ENCODE data around the gene CAV2.
"Not testable (repeated sequence)": the region's sequence is repeated elsewhere in the genome, so short reads cannot be mapped to it uniquely, and the experiment has no call there.

The CAV2 gene, protein sequence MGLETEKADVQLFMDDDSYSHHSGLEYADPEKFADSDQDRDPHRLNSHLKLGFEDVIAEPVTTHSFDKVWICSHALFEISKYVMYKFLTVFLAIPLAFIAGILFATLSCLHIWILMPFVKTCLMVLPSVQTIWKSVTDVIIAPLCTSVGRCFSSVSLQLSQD

DNA sequence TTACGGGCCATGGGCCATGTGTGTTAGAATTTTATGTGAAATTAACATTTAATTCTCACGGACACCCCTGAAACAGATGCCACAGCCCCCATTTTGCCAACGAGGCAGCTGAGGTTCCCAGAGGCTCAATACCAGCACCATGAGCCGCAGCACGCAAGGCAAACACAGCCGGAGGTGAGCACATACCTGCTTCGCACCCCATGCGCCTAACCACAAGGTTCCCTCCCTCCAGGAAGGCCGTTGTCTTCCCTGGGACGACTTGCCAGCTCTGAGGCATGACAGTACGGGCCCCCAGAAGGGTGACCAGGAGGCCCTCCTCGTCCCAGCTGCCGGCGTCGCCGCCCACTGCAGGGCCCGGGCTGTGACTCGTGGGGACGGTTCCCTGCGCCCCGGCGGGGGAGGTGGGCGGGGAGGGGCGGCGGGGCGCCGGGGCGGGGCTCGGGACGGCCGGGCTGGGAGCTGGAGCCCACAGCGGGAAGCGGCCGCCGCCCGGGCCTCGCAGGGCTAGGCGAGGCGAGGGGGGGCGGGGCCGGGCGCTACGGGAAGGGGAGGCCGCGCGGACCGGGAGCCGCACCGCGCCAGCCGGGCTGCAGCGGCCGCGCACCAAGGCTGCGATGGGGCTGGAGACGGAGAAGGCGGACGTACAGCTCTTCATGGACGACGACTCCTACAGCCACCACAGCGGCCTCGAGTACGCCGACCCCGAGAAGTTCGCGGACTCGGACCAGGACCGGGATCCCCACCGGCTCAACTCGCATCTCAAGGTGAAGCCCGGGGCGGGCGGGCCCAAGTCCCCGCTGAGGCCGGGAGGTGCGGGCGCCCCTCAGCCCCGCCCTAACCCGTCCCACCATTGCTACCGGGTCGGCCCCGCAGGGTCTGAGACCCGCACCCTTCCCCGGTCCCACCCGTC lies at the start of gene CAV2:
Gene CAV2, plus strand, starts transcription at position 571 of the 910 bp plus-strand sequence. Its CDS starts 44 bp downstream, at position 615.
- FAIRE-seq (no peak), DNase-seq (ENCODE audit: extremely low spot score, insufficient read length, low read depth) (no peak)

DNA sequence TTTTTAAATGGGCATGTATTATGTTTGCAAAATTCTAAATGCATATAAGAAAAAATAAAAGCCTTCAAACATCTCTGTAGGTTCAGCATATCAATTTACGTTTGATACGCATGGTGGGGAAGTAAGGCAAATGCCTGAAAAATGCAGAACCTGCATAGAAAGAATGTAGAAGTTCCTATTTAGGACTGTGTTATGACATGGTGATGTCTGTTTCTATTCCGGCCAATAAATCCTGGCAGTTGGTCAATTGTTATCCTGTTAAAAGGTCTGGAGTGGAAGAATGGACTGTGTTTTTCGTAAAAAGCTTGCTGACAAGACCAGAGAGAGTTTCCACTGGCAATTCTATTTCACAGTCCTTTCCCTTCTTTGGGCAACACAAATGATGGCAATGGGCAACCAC lies 49.6 kb upstream of the CAV2 start:
- DNase-seq (ENCODE audit: extremely low spot score, insufficient read length, low read depth) (no peak), FAIRE-seq (no peak)

DNA sequence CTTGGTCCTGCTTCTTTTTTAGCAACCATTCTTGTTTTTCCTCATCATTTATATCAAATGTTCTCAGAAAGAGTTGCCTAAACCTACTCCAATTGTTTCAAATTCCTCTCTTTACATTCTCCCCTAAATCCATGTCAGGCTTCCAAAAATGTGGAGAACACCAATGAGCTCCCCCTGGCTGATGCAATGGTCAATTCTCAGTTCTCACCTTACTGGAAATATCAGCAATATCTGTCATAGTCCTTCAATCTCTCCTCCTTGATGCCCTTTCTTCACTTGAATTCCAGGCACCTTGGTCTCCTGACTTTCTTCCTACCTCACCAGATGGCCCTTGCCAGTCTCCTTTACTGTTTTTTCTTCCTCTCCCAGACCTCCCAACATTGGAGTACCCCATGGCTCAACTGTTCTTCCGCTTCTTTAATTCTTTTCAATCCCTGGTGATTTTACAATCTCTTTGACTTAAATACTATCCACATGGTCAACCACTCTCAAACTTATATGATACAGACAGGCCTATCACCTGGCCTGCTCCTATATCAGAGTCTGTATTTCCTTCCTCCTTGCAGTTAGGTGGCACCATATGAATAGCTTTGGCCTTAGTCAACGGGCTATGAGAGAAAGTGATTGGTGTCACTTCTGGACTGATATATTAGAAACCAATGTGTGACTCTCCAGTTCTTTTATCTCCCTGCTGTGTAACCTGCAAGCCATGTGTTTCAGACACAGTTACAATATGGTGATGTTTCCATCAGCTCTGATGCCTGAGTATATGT lies 47.4 kb upstream of the CAV2 start:
- FAIRE-seq (no peak), DNase-seq (ENCODE audit: extremely low spot score, insufficient read length, low read depth) (no peak)

DNA sequence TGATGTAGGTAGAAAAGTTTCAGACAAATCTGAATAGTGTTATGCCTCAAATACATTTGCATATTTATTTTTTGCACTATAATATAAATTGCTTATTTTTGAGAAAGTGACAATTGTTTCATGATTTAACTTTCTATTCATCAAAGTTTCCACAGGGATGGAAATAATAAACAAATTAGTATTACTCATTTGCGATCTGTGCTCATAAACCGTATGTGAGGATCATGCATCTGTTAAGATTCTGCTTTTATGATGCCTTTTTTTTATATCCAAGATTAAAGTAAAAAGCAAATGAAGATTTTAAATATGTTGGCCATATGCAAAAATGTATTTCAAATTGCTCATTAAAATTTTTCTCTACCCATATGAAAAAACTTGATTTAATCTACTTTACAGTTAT lies 45.2 kb upstream of the CAV2 start:
- FAIRE-seq (no peak), DNase-seq (ENCODE audit: extremely low spot score, insufficient read length, low read depth) (no peak)

DNA sequence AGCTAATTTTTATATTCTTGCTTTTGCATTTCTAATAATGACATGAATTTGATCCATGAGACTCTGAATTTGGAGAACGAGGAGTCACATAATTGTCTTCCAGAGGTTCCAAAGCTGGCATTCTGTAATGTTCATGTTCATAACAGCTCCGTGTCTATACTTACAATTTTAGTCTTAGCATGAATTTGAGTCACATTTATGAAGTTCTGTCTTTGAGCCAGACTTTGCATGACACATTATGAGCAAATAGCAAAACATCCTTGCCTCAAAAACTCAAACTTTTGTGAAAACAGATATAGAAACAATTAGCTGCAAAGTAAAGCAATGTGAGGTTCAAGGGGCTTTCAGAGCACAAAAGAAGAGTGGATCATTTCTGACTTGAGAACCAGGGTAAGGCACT lies 44.5 kb upstream of the CAV2 start:
- FAIRE-seq = no peak

DNA sequence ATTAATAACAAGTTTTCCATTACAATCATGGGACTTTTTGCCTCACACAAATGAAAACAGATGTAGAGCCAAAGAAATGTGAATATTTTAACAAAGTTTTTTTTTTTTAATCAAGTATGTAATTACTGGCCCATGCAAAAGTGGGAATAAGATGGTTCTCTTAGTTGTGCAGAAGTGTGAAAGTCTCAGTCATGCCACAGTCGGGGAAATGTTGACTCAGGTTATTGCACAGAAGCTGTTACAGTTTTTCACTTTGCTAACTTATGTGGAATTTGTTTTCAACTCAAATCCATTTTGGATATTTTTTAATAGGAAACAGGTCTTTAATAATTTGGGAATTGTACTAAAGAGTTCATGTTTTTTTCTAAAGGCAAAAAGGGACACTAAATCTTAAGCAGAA lies 44.0 kb upstream of the CAV2 start:
- DNase-seq (ENCODE audit: extremely low spot score, insufficient read length, low read depth) (no peak), FAIRE-seq (no peak)

More for the DNA sequence above, 44.5 kb upstream of the CAV2 start:
- DNase-seq (ENCODE audit: extremely low spot score, insufficient read length, low read depth) = no peak

DNA sequence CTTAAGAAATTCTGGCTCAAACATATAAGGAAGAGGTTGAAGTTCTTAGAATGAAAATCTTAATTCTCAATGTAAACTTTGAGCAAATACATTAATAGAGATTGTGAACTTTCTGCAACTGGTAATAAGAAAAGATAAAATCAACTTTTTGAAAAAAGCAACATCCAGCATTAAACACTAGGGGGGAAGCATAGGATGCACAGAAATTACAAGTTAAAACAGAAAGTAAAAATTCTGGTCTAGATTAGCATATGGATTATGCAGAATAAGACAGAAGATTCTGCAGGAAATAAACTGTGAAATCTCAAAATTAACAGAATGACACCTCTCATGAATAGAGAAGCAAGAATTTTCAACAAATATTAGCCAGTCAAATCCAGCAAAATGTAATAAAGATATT lies 38.0 kb upstream of the CAV2 start:
- FAIRE-seq = no peak
- no peak for DNase-seq (ENCODE audit: extremely low spot score, insufficient read length, low read depth)

DNA sequence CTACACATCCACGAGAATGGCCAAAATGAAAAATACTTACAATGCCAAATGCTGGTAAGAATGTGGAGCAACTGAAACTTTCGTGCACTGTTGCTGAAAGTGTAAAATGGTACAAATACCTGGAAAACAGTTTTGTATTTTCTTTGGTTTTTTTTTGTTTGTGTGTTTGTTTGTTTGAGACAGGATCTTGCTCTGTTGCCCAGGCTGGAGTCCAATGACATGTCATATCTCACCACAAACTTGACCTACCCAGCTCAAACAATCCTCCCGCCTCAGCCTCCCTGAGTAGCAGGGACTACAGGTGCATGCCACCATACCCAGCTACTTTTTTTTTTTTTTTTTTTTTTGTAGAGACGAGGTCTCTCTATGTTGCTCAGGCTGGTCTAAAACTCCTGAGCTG lies 35.6 kb upstream of the CAV2 start:
- FAIRE-seq (no peak), DNase-seq (ENCODE audit: extremely low spot score, insufficient read length, low read depth) (no peak)

DNA sequence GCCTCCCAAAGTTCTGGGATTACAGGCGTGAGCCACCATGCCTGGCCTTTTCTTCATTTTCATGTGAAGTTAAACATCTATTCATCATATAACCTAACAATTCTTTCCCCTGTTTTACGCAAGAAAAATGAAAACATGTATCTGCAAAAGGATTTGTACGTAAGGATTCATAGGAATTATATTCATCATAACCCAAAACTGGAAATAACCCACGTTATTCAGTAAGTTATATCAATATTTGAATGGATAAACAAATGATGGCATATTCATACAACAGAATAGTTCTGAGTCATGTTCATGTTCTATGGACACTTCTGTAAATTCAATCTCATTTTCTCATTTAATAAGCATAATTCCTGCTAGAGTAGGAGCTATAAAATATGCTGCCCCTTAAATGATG lies 35.2 kb upstream of the CAV2 start:
- FAIRE-seq = no peak
- DNase-seq (ENCODE audit: extremely low spot score, insufficient read length, low read depth) = no peak

DNA sequence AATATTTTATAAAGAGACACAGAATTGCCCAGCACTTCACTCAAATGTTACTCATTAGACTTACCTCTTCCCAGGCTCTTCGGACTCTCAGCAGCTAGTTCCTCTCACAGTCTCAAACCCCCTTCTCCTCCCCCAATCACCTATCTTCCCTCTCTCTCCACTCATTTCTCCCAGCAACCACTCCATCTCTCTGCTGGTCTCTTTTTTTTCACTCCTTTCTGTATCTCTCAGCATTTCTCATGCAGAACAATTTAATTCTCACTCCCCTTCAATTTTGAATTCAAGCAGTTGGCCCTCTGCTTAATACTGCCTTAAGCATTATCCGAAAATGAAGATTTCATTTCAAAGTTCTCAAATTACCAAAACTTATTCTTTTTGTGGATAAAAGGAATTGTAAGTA lies 34.4 kb upstream of the CAV2 start:
- FAIRE-seq = no peak

DNA sequence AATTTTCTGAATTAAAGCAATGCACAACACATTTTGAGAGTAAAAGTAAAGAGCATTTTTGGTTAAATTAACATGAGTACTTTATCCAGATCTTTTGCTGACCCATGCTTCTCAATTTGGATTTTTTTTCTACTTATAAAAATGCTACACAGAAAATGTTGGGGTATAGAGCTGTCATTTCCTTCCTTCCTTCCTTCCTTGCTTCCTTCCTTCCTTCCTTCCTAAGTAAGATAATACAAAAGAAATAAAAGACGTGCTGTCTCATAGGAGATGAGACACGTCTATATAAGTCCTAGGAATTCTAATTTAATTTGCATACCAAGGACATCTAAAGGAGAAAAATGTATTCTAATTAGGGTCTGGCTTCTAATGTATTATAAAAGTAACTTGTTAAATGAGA lies 31.0 kb upstream of the CAV2 start:
- DNase-seq (ENCODE audit: extremely low spot score, insufficient read length, low read depth) (no peak), FAIRE-seq (no peak)

More for the DNA sequence above, 34.4 kb upstream of the CAV2 start:
- no peak for DNase-seq (ENCODE audit: extremely low spot score, insufficient read length, low read depth)

DNA sequence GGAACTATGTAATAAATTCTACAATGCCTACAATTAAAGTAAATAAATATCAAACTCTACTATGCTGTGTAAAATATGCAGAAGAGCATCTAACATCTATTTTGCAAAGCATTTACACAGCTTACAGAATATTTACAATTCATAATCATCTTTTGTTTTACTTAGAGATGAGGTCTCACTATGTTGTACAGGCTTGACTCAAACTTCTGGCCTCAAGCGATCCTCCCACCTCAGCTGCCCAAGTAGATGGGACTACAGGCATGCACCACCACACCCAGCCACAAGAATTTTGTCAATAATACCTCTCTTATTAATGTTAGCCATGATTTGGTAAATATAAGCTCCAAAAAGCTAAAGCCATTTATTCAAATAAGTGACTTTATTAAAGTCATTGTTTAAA lies 21.9 kb upstream of the CAV2 start:
- FAIRE-seq = no peak
- DNase-seq (ENCODE audit: extremely low spot score, insufficient read length, low read depth) = no peak

DNA sequence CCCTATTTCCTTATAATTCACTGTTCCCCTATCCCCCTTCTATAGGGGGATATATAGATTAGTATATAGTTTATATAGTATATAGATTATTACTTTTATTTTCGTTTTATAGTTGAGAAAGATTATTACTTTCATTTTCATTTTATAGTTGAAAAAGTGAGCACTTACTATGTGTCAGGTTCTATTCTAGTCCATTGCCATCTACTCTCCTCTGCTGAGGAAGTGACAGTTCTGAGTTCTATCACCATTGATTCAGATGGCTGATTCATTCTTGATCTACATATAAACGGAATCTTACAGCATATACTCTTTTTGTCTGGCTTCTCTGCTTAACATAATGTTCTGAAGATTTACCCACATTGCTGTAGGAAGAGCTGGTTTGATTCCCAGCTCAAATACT lies 20.7 kb upstream of the CAV2 start:
- FAIRE-seq (no peak), DNase-seq (ENCODE audit: extremely low spot score, insufficient read length, low read depth) (no peak)

DNA sequence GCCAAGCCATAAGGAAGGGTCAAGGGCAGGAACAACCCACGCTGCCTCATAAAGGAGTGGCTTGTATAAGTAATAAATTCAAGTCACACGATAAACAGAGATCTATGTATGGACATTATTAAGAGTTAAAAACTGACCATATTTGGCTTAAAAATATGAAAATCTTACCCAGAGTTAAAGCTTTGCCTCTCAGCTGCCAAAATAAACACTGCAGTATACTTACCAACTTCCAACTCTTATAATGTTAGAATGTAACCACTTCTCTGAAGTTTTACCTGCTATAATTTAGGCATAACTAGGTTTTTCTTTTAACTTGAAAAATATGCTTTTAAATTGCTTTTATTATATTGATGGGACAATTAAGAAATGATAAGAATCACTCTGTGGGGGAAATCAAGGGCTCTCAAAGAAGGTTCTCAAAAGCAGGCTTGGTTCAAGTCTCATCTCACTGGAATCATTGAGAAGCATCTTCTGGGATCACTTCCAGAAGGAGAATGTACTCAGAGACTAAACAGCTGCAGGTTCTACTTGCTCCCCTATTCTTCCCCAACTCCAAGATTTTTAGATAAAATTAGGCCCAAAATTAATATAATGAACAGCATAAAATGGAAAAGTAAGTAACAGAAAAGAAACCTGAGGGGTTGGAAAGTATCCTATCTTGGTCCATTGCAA lies 16.1 kb upstream of the CAV2 start:
- no peak for FAIRE-seq
- DNase-seq (ENCODE audit: extremely low spot score, insufficient read length, low read depth) = no peak

DNA sequence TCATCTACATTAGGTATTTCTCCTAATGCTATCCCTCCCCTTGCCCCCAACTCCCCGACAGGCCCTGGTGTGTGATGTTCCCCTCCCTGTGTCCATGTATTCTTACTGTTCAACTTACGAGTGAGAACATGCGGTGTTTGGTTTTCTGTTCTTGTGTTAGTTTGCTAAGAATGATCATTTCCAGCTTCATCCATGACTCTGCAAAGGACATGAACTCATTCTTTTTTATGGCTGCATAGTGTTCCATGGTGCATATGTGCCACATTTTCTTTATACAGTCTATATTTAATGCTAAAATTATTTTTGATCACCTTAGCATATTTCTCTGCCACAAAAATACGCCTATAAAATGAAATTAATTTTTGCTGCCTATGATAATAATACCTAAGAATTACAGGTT lies 15.1 kb upstream of the CAV2 start:
- FAIRE-seq; DNase-seq (ENCODE audit: extremely low spot score, insufficient read length, low read depth): not testable (repeated sequence)

DNA sequence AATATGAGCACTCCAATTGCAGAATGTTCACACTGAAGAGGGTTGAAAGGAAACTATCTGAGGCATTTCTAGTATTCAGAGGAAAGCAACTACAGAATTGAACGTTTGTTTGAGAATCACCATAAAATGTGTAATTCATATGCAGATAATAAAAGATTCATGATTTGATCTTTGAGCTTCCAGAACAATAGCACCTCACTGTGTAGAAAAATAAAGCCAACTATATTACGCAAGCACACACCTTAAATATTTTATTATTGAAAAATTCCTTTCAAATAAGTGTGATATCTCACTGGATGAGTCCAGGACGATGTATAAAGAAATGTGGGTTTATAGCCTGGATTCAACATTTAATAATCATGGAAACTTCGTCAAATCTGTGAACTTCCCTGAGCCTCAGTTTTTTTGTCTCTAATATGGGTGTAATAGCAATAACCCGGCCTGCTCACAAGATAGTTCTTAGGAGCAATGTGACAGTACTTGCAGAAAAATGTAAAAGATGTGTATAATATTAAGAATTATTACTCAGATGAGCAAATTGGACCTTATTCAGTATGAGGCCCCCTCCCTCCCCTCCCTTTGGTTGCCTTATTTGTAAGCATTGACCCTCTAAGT lies 11.5 kb upstream of the CAV2 start:
- FAIRE-seq (no peak), DNase-seq (ENCODE audit: extremely low spot score, insufficient read length, low read depth) (no peak)

DNA sequence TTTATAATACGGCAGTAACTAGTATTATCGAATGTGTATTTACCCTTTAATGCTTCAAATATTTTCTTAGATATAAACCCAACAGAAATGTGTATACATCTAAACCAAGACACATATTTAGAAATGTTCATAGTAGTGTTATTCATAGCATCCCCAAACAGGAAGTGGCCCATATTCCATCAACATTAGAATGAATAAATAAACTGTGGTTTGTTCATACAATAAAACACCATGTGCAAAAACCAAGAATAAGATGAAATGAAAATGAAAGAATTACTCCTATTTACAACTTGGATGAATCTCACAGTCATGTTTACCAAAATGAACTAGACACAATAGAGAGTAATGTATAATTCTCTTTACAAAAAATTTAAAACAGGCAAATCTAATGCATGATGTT lies 9.2 kb upstream of the CAV2 start:
- DNase-seq (ENCODE audit: extremely low spot score, insufficient read length, low read depth) (no peak), FAIRE-seq (no peak)

DNA sequence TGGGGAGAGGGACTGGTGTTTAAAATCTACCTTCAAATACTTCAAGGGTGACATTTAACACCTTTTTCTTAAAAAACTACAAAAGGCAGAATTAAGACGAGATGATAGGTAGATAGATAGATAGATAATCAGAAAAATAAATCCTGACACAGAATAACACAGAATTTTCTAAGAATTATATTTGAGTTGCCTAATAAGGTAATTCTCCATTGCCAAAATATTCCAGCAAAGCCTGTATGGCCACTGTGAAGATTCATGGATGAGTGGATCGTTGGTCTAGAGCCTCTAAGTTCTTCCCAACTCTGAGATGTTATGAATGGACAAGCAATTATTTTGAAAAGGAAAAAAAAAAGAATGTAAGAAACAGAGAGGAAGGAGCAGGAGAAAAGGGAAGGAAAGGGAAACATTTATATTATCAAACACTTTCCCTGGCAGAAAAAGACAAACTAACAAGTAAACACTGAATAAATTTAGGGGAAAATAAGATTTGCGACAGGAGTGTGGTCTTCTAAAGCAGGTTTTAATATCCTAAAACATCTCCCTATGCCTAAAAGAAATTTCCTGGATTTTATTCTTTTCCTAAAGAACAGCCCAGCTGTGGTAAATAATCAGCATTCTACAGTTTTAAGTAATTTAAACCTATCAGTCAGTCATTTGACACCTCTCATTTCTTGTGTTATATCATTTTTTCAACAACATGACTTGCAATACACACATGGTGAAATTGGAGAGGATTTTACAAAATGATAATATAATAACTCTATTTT lies 7.5 kb upstream of the CAV2 start:
- DNase-seq (ENCODE audit: extremely low spot score, insufficient read length, low read depth) = no peak
- no peak for FAIRE-seq

DNA sequence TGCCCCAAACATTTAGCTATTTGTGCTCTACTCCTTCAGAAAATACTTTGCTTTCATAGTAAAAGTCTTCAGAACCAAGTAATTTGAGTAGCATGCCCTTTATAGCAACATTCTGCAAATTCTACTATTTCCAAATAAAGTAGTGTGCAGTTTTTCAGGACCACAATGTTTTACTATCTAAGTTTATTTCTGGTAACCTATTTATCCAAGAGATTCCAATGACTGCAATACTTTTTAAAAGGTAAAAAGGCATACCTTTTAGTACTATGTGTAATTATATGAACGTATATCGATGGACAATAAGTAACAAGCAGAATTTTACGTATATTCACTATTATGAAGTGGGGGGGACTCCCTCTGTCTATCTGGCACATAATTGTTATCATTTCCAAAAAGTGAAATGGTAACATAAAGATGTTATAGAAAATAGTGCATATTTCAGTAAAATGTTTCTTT lies 6.9 kb upstream of the CAV2 start:
- FAIRE-seq = no peak
- DNase-seq (ENCODE audit: extremely low spot score, insufficient read length, low read depth) = no peak
